T47D (cell line): ENCODE results near the gene PGR.

Source experiments
- DNase-seq, 2 experiments: peaks; one replicate each; pipeline versions ENCODE4 v3.0.0 to v3.0.0-alpha.2; 2011 to 2012; ENCODE audit warnings: low read depth in 1 of 2, low spot score in 1 of 2
- JUND ChIP-seq: IDR thresholded peaks from 2 replicates; pipeline ENCODE4 v1.6.1; 2012; ENCODE audit warnings: low read depth
- in situ Hi-C: cut with HindIII; loops from 2 replicates; pipeline ENCODE4 v1.10.0; 2016; ENCODE audit warnings: low sequenced_read_pairs, low pct_unique_long_range_greater_than_20kb

Gene PGR

GRCh38 chr11:101115671-101116160 is 13.9 kb downstream of the PGR start:
- DNase-seq, result no peak
- no peak for TF ChIP-seq JUND
- in situ Hi-C loops, result no loop called here

GRCh38 chr11:101113540-101113939 is 16.1 kb downstream of the PGR start:
- in situ Hi-C loops, result no loop called here
- no peak for TF ChIP-seq JUND
- DNase-seq, result no peak

- in situ Hi-C loops, result no loop called here
- TF ChIP-seq JUND, result no peak
- no peak for DNase-seq
These were observed 24.9 kb downstream of the PGR start for GRCh38 chr11:101104716-101105115.

GRCh38 chr11:101103433-101103832 is 26.2 kb downstream of the PGR start:
- TF ChIP-seq JUND, result no peak
- no peak for DNase-seq
- in situ Hi-C loops, result no loop called here

GRCh38 chr11:101100601-101101000 is 29.0 kb downstream of the PGR start:
- in situ Hi-C loops, result no loop called here
- no peak for DNase-seq

GRCh38 chr11:101096036-101096704 is 33.4 kb downstream of the PGR start:
- no peak for TF ChIP-seq JUND
- peak in 1 of 2 experiments; percentile 85 for DNase-seq
- in situ Hi-C loops, result no loop called here

More at GRCh38 chr11:101100601-101101000, 29.0 kb downstream of the PGR start:
- TF ChIP-seq JUND, result no peak

GRCh38 chr11:101091781-101092180 is 37.8 kb downstream of the PGR start:
- in situ Hi-C loops, result no loop called here
- peak; percentile 30 to 75 for DNase-seq
- TF ChIP-seq JUND, result peak; percentile 96

- no peak for TF ChIP-seq JUND
These were observed 38.8 kb downstream of the PGR start for GRCh38 chr11:101090679-101091270.

GRCh38 chr11:101083335-101083734 is 46.3 kb downstream of the PGR start:
- in situ Hi-C loops, result no loop called here
- TF ChIP-seq JUND, result no peak
- DNase-seq, result no peak

More at GRCh38 chr11:101090679-101091270, 38.8 kb downstream of the PGR start:
- in situ Hi-C loops, result no loop called here
- DNase-seq, result no peak

GRCh38 chr11:101082813-101083212 is 46.8 kb downstream of the PGR start:
- no peak for TF ChIP-seq JUND
- in situ Hi-C loops, result no loop called here
- no peak for DNase-seq

GRCh38 chr11:101063706-101064105 is 65.9 kb downstream of the PGR start:
- TF ChIP-seq JUND, result no peak
- peak in 1 of 2 experiments; percentile 72 for DNase-seq
- in situ Hi-C loops, result no loop called here

GRCh38 chr11:101061606-101062005 is 68.0 kb downstream of the PGR start:
- DNase-seq, result no peak
- no peak for TF ChIP-seq JUND
- in situ Hi-C loops, result no loop called here

GRCh38 chr11:101059331-101059730 is 70.3 kb downstream of the PGR start:
- in situ Hi-C loops, result no loop called here

More at GRCh38 chr11:101059331-101059730, 70.3 kb downstream of the PGR start:
- TF ChIP-seq JUND, result no peak
- no peak for DNase-seq
